GM03348 (cell line): ENCODE measurements around the gene DUSP10.

Source experiments
- DNase-seq: peaks from one replicate; pipeline ENCODE4 v3.0.0; 2012; ENCODE audit warnings: low spot score

Gene DUSP10

GRCh38 chr1:221741703-221742554 lies at the start of gene DUSP10:
Gene DUSP10, minus strand, starts transcription at chr1:221742089. Its CDS starts 2,345 bp downstream, at chr1:221739744.
- peak; percentile 99 for DNase-seq

GRCh38 chr1:221788466-221788865 lies 46.6 kb upstream of the DUSP10 start:
- no peak for DNase-seq

- no peak for DNase-seq
Measured at GRCh38 chr1:221786647-221787046, 44.8 kb upstream of the DUSP10 start.

GRCh38 chr1:221783936-221784335 lies 42.0 kb upstream of the DUSP10 start:
- no peak for DNase-seq

GRCh38 chr1:221783437-221783836 lies 41.5 kb upstream of the DUSP10 start:
- no peak for DNase-seq

- no peak for DNase-seq
Measured at GRCh38 chr1:221782970-221783369, 41.1 kb upstream of the DUSP10 start.

- peak; percentile 22 for DNase-seq
Measured at GRCh38 chr1:221782477-221782876, 40.6 kb upstream of the DUSP10 start.

- DNase-seq, result no peak
Measured at GRCh38 chr1:221781102-221781755, 39.3 kb upstream of the DUSP10 start.

- DNase-seq, result no peak
Measured at GRCh38 chr1:221780175-221780574, 38.3 kb upstream of the DUSP10 start.

- no peak for DNase-seq
Measured at GRCh38 chr1:221779771-221780170, 37.9 kb upstream of the DUSP10 start.

GRCh38 chr1:221778535-221779142 lies 36.8 kb upstream of the DUSP10 start:
- DNase-seq, result no peak

- no peak for DNase-seq
Measured at GRCh38 chr1:221778125-221778524, 36.2 kb upstream of the DUSP10 start.

GRCh38 chr1:221777431-221778072 lies 35.7 kb upstream of the DUSP10 start:
- DNase-seq, result no peak

- DNase-seq, result no peak
Measured at GRCh38 chr1:221776495-221777301, 34.8 kb upstream of the DUSP10 start.

GRCh38 chr1:221775206-221775605 lies 33.3 kb upstream of the DUSP10 start:
- no peak for DNase-seq

GRCh38 chr1:221774054-221774842 lies 32.4 kb upstream of the DUSP10 start:
- no peak for DNase-seq

- DNase-seq, result no peak
Measured at GRCh38 chr1:221773383-221773782, 31.5 kb upstream of the DUSP10 start.

GRCh38 chr1:221772117-221772516 lies 30.2 kb upstream of the DUSP10 start:
- DNase-seq, result no peak

- DNase-seq, result no peak
Measured at GRCh38 chr1:221768444-221769066, 26.7 kb upstream of the DUSP10 start.

- peak; percentile 62 for DNase-seq
Measured at GRCh38 chr1:221766210-221766609, 24.3 kb upstream of the DUSP10 start.
